Calu3 (cell line): ENCODE data around the gene SGCD. TPM values are rescaled to one million over a fixed set of nuclear protein-coding genes. Genes with fewer than 3 reads are reported as not detected.

Experiments
- BruUV-seq: library from RNA; stranded (reverse); fragments of 400-500 nt; replicated peaks from 2 replicates; lab custom pipeline; 2021; lab: Mats Ljungman, UMichigan
- CTCF ChIA-PET: fragments of 300-600 bp; sonication (Branson Sonifier 250); formaldehyde crosslinking; loops from one replicate; lab custom pipeline; 2022; ENCODE audit warnings: antibody characterized with exemption; lab: Charles Lee
- DNase-seq: peaks from one replicate; pipeline ENCODE4 v3.0.0; 2022
- H3K27ac Mint-ChIP-seq: one replicate; pipeline ENCODE4 v1.8.0; 2022; ENCODE audit warnings: mixed read lengths; ENCODE audit not compliant: unreplicated experiment
- H3K27me3 Mint-ChIP-seq: one replicate; pipeline ENCODE4 v1.8.0; 2022; ENCODE audit warnings: mixed read lengths; ENCODE audit not compliant: unreplicated experiment
- H3K36me3 Mint-ChIP-seq: one replicate; pipeline ENCODE4 v1.8.0; 2022; ENCODE audit warnings: mild to moderate bottlenecking, moderate library complexity, mixed read lengths; ENCODE audit not compliant: insufficient read depth, unreplicated experiment
- H3K4me1 Mint-ChIP-seq: one replicate; pipeline ENCODE4 v1.8.0; 2022; ENCODE audit warnings: mild to moderate bottlenecking, low read depth, mixed read lengths; ENCODE audit not compliant: unreplicated experiment
- H3K4me3 Mint-ChIP-seq: one replicate; pipeline ENCODE4 v1.8.0; 2022; ENCODE audit warnings: mild to moderate bottlenecking, low read depth, moderate library complexity, mixed read lengths; ENCODE audit not compliant: unreplicated experiment
- H3K9me3 Mint-ChIP-seq: one replicate; pipeline ENCODE4 v1.8.0; 2022; ENCODE audit warnings: low read depth, mixed read lengths; ENCODE audit not compliant: unreplicated experiment
- CTCF ChIP-seq: fragments of 200-600 bp; IDR thresholded peaks from one replicate; pipeline ENCODE4 v1.8.0; 2022; ENCODE audit warnings: antibody characterized with exemption; ENCODE audit not compliant: unreplicated experiment
- intact Hi-C: fragments of 100-400 bp; cut with micrococcal nuclease; formaldehyde crosslinking; loops from one replicate; pipeline ENCODE4 v1.10.0; 2022; ENCODE audit not compliant: unreplicated experiment
- total RNA-seq: library from RNA; stranded (reverse); gene quantifications from 2 replicates; pipeline ENCODE4 v1.2.3, GENCODE V29; 2022

The SGCD gene
- total RNA-seq, 1 experiment from 2014 or later, result not detected

- no peaks in the 10 kb centered on the region for H3K4me1 Mint-ChIP-seq
- CTCF ChIA-PET, result no interaction called here
Observed at GRCh38 chr5:156431956-156432829, 105.2 kb downstream of the SGCD start.

DNA sequence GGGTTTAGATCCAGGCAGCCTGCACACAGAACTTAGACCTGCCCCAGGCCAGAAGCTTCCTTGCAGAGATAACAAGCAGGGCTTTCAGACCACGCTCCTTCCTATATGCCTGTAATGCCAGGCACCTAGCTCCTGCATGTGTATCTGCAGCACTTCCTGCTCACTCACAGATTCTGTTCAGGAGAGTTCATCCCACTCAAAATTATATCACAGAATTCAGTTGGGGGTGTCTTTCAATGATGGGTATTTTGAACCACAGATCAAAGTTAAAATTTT, 105.8 kb downstream of the SGCD start:
- H3K27me3 Mint-ChIP-seq, result no peaks in the 10 kb centered on the region
- CTCF ChIA-PET, result no interaction called here
- no peak for TF ChIP-seq CTCF
- intact Hi-C loops, result no loop called here
- no peaks in the 10 kb centered on the region for H3K36me3 Mint-ChIP-seq
- H3K27ac Mint-ChIP-seq, result no peak overlapping the region
- H3K4me3 Mint-ChIP-seq, result no peak overlapping the region
- no peaks in the 10 kb centered on the region for H3K4me1 Mint-ChIP-seq
- DNase-seq, result no peak
- no peaks in the 10 kb centered on the region for H3K9me3 Mint-ChIP-seq
- BruUV-seq, result no TSS peak

More at GRCh38 chr5:156431956-156432829, 105.2 kb downstream of the SGCD start:
- DNase-seq, result no peak
- no peaks in the 10 kb centered on the region for H3K27me3 Mint-ChIP-seq
- intact Hi-C loops, result no loop called here
- no peaks in the 10 kb centered on the region for H3K36me3 Mint-ChIP-seq
- TF ChIP-seq CTCF, result no peak
- BruUV-seq, result no TSS peak
- H3K9me3 Mint-ChIP-seq, result no peaks in the 10 kb centered on the region
- H3K27ac Mint-ChIP-seq, result no peak overlapping the region
- no peak overlapping the region for H3K4me3 Mint-ChIP-seq

DNA sequence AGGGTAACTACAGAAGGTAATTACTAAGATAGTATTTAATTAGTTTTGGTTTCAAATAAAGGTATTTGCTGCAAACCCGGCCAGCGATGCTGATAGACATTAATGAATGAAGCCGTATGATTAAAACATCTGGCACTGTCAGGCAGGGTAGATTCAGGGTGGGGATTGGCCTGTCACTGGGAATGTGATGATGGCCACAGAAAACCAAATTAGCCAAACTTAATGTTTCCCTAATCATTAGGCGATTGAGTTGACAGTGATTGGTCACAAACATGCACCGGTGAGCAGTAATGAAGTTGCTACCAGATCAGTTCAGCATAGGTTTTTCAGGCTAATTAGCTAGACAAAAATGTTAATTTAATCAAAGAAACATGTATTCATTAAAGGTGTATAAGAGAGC, 107.5 kb downstream of the SGCD start:
- TF ChIP-seq CTCF, result no peak
- Mint-ChIP-seq H3K36me3 (no peaks in the 10 kb centered on the region), H3K27ac (no peak overlapping the region), H3K4me1 (no peaks in the 10 kb centered on the region), H3K9me3 (no peaks in the 10 kb centered on the region), H3K27me3 (no peaks in the 10 kb centered on the region), H3K4me3 (no peak overlapping the region)
- intact Hi-C loops, result no loop called here
- CTCF ChIA-PET, result no interaction called here
- BruUV-seq, result no TSS peak
- DNase-seq, result no peak

DNA sequence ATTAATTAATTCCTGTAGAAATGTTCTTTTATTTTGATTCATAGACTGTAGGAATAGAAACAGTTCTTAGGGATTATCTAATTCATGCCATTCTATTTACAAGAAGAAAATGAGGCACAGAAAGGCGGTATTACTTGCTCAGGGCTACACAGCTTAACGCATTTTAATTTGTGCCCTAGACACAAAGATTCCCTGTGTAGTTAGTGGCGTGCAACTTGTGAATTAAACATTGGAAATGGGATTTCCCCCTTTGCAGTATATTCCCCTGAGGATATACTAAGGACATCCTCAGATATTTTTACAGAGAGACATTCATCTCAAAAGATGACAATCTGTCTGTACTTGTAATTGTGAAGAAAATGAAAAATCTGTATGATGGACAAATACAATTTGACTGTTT, 108.1 kb downstream of the SGCD start:
- Mint-ChIP-seq H3K4me3 (no peak overlapping the region), H3K36me3 (no peaks in the 10 kb centered on the region), H3K27ac (no peak overlapping the region), H3K4me1 (no peaks in the 10 kb centered on the region), H3K9me3 (no peaks in the 10 kb centered on the region), H3K27me3 (no peaks in the 10 kb centered on the region)
- BruUV-seq, result no TSS peak
- no peak for TF ChIP-seq CTCF
- no peak for DNase-seq
- CTCF ChIA-PET, result no interaction called here
- intact Hi-C loops, result no loop called here
